Ishikawa (cell line): Measurements from ENCODE around the gene MYCBPAP.

Experiments used
- EGR1 ChIP-seq: IDR thresholded peaks from 2 replicates; pipeline ENCODE4 v1.6.1; 2012
- EP300 ChIP-seq: IDR thresholded peaks from 2 replicates; pipeline ENCODE4 v1.6.1; 2012; ENCODE audit warnings: borderline replicate concordance
- NFIC ChIP-seq: IDR thresholded peaks from 2 replicates; pipeline ENCODE4 v1.6.1; 2012
- REST ChIP-seq: IDR thresholded peaks from 2 replicates; pipeline ENCODE4 v1.6.1; 2012; ENCODE audit warnings: low read depth, mild to moderate bottlenecking
- TAF1 ChIP-seq: IDR thresholded peaks from 2 replicates; pipeline ENCODE4 v1.6.1; 2012; ENCODE audit warnings: low read depth, mild to moderate bottlenecking
- TEAD4 ChIP-seq: IDR thresholded peaks from 2 replicates; pipeline ENCODE4 v1.6.1; 2012
- YY1 ChIP-seq: IDR thresholded peaks from 2 replicates; pipeline ENCODE4 v1.6.1; 2012; ENCODE audit warnings: low read depth

DNA sequence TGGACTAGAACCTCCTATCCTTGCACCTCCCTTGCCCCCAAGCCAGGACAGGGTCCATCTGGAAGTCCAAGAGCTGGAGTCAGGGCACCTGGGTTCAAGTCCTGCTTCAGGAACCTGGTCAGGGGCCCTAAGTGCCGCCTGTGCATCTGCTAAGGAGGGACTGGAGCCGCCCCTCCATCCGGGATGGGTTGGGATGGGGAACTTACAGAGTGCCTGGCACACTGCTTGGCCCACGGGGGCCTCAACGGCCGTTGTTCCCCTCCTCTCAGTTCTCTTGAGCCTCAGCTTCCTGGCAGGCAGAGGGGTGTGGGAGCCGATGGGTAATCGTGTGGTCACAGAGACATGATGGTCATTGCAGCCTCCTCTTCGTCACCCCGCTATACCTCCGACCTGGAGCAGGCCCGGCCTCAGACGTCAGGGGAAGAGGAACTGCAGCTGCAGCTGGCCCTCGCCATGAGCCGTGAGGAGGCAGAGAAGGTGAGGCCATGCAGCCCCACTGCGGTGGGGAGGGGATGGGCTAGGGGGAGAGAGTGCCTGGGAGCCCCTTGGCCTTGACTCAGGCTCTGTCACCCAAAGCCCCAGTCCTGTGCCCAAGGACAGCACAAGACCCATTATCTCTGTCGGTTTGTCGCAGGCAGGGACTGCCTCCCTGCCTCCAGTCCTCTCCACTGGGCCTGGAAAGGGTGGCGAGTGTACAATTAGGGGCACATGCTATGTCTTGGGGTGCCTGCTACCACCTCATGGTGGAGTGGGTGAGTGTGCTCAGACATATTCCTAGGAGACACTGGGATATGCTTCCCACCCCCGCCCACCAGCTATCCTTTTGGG lies 29.7 kb downstream of the MYCBPAP start:
- TF ChIP-seq TAF1 (no peak), REST (no peak), EP300 (no peak), EGR1 (no peak), YY1 (no peak), NFIC (no peak), TEAD4 (no peak)
